DMS153 treated with DMSO at 0.1 percent for 48 hours (cell line): ENCODE results near the gene RNU2-63P.
"Not testable (repeated sequence)": the region's sequence is repeated elsewhere in the genome, so short reads cannot be mapped to it uniquely, and the experiment has no call there.

Experiments
- DNase-seq: peaks from one replicate; lab custom pipeline; 2025; ENCODE audit not compliant: unreplicated experiment; lab: John Stamatoyannopoulos, UW

Gene RNU2-63P

DNA sequence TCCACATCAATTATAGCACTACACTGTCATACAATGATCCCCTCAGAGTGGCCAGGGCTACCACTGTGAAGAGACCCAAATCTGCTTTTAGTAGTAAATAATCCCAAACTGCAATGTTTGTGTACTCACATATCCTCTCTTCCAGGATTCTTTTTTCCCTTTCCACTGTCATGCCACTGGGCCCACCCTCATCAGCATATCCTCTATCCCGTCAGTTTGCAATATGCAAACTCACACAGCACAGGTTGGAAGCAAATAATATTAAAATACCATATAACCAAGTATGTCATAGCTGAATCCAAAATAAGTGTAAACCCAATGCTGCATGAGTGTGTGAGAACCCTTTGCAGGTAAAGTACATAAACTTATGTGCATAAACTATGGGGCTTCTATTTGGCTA is 28.9 kb downstream of the RNU2-63P start:
- not testable (repeated sequence) for DNase-seq

DNA sequence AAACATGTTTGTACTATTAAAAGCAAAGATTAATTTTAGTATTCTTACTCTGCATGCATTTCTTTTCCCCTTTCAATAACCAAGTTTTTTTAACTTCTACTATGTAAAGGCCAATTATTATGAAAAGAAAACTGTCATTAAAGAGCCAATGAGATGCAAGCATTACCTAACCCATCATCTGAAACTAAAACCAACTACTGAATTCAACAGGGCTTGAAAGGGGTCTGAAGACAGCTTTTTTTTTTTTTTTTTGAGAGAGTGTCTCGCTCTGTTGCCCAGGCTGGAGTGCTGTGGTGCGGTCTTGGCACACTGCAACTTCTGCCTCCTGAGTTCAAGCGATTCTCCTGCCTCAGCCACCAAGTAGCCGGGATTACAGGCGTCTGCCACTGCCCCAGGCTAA is 30.4 kb downstream of the RNU2-63P start:
- not testable (repeated sequence) for DNase-seq

DNA sequence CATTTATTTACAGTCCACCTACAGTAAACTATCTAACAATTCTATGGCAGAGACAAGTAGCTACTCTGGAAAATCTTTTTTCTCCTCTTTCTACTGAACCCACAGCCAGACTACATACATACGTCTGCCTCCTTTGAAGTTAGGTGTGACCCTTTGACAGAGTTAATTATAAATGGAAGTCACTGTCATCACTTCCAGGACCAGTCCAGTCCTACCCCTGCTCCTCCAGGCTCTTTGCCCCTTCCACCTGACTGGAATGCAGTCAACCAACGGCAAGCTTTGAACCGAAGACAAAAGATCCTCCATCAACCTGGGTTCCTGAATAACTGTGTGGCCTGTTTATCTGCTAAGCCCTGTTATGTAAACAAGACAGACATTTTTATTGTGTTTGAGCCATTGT is 35.2 kb downstream of the RNU2-63P start:
- not testable (repeated sequence) for DNase-seq

DNA sequence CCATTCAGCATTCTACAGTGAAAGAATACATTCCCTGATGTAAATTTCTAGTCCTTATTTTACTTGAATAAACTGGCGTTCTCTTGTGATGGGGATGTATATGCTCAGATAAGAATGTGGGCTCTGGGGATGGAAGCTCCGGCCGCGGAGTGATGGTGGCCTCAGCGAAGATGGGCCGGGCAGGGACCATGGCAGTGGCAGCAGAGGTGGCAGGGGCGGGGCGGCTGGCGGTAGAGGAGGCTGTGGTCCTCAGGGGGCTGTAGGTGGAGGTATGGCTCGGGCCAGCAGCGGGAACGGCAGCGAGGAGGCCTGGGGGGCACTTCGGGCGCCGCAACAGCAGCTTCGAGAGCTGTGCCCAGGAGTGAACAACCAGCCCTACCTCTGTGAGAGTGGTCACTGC is 44.0 kb downstream of the RNU2-63P start:
- not testable (repeated sequence) for DNase-seq
